ENCODE results near the gene ERF.
A peak's percentile ranks its signal among the peaks of the same experiment; 100 is the strongest.
"Not testable (repeated sequence)": the region's sequence is repeated elsewhere in the genome, so short reads cannot be mapped to it uniquely, and the experiment has no call there.

ERF gene

GRCh38 chr19:42275517-42275916 lies 20.6 kb upstream of the ERF start:
- no peak for DNase-seq (ENCODE audit: low read depth)

GRCh38 chr19:42275103-42275502 lies 20.2 kb upstream of the ERF start:
- DNase-seq (ENCODE audit: low read depth), result no peak

GRCh38 chr19:42274065-42274682 lies 19.2 kb upstream of the ERF start:
- no peak for DNase-seq (ENCODE audit: low read depth)

DNA sequence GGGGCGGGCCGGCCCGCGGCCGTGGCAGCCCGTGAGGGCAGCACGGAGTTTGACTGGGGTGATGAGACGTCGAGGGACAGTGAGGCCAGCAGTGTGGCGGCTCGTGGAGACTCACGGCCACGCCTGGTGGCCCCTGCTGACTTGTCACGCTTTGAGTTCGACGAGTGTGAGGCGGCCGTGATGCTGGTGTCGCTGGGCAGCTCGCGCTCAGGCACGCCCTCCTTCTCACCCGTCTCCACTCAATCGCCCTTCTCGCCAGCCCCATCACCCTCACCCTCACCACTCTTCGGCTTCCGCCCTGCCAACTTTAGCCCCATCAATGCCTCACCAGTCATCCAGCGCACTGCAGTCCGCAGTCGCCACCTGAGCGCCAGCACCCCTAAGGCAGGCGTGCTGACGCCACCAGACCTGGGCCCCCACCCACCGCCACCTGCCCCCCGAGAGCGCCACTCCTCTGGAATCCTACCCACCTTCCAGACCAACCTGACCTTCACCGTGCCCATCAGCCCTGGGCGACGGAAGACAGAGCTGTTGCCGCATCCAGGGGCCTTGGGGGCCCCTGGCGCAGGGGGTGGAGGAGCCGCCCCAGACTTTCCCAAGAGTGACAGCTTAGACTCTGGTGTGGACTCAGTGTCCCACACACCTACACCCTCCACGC lies 18.6 kb upstream of the ERF start:
- no peak for DNase-seq (ENCODE audit: low read depth)

- no peak for DNase-seq (ENCODE audit: low read depth)
These were observed 18.1 kb upstream of the ERF start for GRCh38 chr19:42272989-42273406.

DNA sequence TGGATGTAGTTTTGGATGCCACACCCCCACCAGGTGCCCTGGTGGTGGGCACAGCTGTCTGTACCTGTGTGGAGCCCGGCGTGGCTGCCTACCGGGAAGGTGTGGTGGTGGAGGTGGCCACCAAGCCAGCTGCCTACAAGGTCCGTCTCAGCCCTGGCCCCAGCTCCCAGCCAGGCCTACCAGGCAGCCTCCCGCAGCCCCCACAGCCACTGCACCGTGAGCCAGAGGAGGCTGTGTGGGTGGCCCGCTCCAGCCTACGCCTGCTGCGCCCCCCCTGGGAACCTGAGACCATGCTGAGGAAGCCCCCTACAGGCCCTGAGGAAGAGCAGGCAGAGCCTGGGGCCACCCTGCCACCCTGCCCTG lies 17.6 kb upstream of the ERF start:
- no peak for DNase-seq (ENCODE audit: low read depth)

- no peak for DNase-seq (ENCODE audit: low read depth)
These were observed 17.1 kb upstream of the ERF start for GRCh38 chr19:42271861-42272534.

- no peak for DNase-seq (ENCODE audit: low read depth)
These were observed 16.1 kb upstream of the ERF start for GRCh38 chr19:42271045-42271419.

DNA sequence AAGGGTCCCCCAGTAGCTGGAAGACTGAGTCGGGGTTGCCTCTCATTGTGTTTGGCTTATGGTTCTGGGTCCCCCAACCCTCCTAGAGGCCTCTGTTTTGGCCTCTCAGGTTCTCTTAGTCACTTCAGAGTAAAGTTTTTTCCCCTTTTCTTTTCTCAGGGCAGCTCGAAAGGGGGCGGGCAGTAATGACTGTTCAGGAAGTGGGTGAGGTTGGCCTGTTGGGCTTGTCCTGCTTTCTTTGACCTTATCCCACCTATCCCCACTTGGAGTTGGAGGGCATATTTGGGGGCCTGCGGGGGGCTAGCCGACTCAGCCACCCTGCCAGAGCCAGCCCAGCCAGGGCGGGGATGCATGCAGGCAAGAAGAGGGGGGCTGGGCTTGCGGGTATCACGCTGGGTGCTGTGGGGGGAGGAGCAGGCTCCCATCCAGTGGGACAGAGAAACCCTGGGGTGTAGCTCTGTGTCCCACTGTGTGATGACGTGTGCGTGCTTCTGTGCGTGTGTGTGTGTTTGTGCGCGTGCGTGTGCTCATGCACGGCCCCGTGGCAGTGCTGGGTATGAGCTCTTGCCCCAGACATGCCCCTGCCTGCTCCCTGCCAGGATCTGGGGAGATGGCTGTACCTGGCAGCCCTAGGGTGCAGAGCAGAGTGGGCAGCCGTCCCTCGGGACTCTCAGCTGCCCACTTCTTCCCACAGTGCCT lies 15.6 kb upstream of the ERF start:
- DNase-seq (ENCODE audit: low read depth), result peak; percentile 23

DNA sequence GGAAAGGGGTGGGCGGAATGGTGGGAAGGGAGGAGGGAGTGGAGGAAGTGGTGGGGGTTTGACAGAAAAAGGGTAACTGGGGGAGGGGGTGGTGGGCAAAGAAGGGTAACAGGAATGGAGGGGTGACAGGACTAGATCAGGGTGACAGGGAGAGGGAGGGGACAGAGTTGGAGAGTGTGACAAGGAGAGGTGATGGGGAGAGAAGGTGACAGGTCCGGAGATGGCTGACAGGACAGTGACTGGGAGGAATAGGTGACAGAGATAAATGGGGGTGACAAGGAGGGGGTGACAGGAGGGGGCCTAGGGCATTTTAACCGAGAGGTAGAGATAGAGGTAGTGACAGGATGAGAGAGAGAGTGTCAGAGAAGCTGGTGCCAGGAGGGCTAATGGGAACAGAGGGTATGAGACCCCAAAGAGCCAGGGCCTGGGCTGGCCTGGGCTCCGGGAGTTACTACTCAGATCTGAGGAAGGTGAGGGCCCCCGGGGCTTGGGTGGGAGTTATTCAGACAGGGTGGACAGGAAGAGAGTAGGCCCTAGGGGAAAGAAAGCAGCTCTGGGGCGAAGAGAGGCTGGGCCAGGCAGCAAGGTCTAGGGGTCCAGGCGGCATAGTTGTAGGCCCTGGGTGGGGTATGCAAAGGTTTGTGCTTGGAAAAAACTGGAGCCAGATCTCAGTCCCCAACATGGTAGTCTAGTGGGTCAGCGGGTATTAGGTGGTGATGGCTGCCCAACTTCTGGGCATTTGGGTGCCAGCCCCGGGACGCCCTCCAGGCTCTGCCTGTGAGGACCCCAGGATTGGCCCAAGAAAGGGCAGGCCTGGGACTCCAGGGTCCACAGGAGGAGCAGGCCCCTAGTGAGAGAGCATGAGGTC lies 14.8 kb upstream of the ERF start:
- DNase-seq (ENCODE audit: low read depth), result no peak

- peak; percentile 95 for DNase-seq (ENCODE audit: low read depth)
These were observed 14.0 kb upstream of the ERF start, which contains the start of gene CIC for GRCh38 chr19:42268704-42269477. CIC (plus strand) TSS chr19:42269252; CDS start chr19:42271784, 2,532 bp downstream.

- peak; percentile 89 for DNase-seq (ENCODE audit: low read depth)
These were observed 13.3 kb upstream of the ERF start for GRCh38 chr19:42268142-42268703.

GRCh38 chr19:42267644-42268141 lies 12.8 kb upstream of the ERF start:
- no peak for DNase-seq (ENCODE audit: low read depth)

GRCh38 chr19:42266928-42267603 lies 12.1 kb upstream of the ERF start:
- DNase-seq (ENCODE audit: low read depth), result not testable (repeated sequence)

- DNase-seq (ENCODE audit: low read depth), result not testable (repeated sequence)
These were observed 11.2 kb upstream of the ERF start for GRCh38 chr19:42266105-42266504.

DNA sequence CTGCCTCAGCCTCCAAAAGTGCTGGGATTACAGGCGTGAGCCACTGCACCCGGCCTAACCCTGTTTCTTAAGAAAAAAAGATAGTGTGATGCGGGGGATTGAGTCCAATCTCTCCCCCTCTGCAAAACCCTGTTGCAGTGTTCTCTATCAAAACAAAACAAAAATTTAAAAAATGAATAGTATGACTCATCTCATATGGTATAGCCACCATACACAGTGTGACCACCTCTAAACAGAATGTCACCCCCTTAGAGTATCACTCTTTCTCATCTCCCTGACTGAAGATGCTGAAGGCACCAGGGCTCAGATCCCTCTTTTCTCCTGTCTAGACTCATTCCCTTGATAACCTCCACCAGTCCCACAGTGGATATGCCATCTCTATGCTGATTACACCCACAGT lies 6.8 kb upstream of the ERF start:
- no peak for DNase-seq (ENCODE audit: low read depth)

GRCh38 chr19:42257842-42258241 lies 2.9 kb upstream of the ERF start:
- not testable (repeated sequence) for DNase-seq (ENCODE audit: low read depth)

GRCh38 chr19:42255766-42256745 lies 1.1 kb upstream of the ERF start:
- no peak for DNase-seq (ENCODE audit: low read depth)
